Esophagus squamous epithelium (tissue), 5 donors: ENCODE data around the gene KLHL28. TPM values are rescaled to one million over a fixed set of nuclear protein-coding genes. Genes with fewer than 3 reads are reported as not detected.

ENCODE experiments used
- DNase-seq: peaks from one replicate; lab custom pipeline; 2025; lab: John Stamatoyannopoulos, UW
- H3K27ac ChIP-seq, 4 donors: fragments of 200-600 bp; sonication (generic); one replicate each; pipeline ENCODE4 v1.5.1; 2016 to 2019; ENCODE audit warnings: mild to moderate bottlenecking in 1 of 4
- H3K27me3 ChIP-seq, 4 donors: fragments of 200-600 bp; sonication (generic); 1 replicate in 3 of 4; 2 replicates in 1 of 4; pipeline versions ENCODE4 v1.5.1 to v1.6.0; 2017 to 2021; ENCODE audit warnings: antibody characterized with exemption in 1 of 4
- H3K36me3 ChIP-seq, 3 donors: fragments of 200-600 bp; sonication (generic); one replicate each; pipeline ENCODE4 v1.5.1; 2016 to 2019
- H3K4me1 ChIP-seq, 3 donors: fragments of 200-600 bp; sonication (generic); one replicate each; pipeline ENCODE4 v1.5.1; 2017 to 2019
- H3K4me3 ChIP-seq, 4 donors: fragments of 200-600 bp; sonication (generic); 1 replicate in 3 of 4; 2 replicates in 1 of 4; pipeline ENCODE4 v1.5.1; 2016 to 2019; ENCODE audit warnings: mild to moderate bottlenecking in 2 of 4, moderate library complexity in 1 of 4
- H3K9me3 ChIP-seq, 3 donors: fragments of 200-600 bp; sonication (generic); one replicate each; pipeline ENCODE4 v1.5.1; 2016 to 2019
- POLR2A ChIP-seq, 4 donors: fragments of 450-650 bp; IDR thresholded peaks; one replicate each; pipeline ENCODE4 v1.6.1; 2017; ENCODE audit warnings: antibody characterized with exemption in 4 of 4, mild to moderate bottlenecking in 4 of 4, moderate library complexity in 3 of 4
- WGBS, 2 donors: methylation state at CpG; one replicate each; pipeline ENCODE4 v1.1.5; 2018; 5-methylcytosine and 5-hydroxymethylcytosine counted together
- intact Hi-C: fragments of 100-400 bp; cut with DNase I; formaldehyde crosslinking; loops from one replicate; pipeline ENCODE4 v1.15.0; 2022
- total RNA-seq, 4 donors: library from RNA; depleted of rRNA; stranded (reverse); fragments of >200 nt; gene quantifications; one replicate each; pipeline ENCODE4 v1.1.0, GENCODE V29; 2016
- TF ChIP-seq, protein P1 (sequence below), 6 experiments: fragments of 450-650 bp in 4 of 6; fragments of 200-600 bp in 2 of 6; sonication (generic) in 2 of 6; IDR thresholded peaks; one replicate each; pipeline ENCODE4 v1.5.1; 2016 to 2019; ENCODE audit warnings: antibody characterized with exemption in 6 of 6, mild to moderate bottlenecking in 4 of 6, moderate library complexity in 4 of 6
- donor health status: DM: yes; HTN: yes; CAD: no.

KLHL28 gene
- total RNA-seq, 4 donors from 2014 or later = 7.2 to 10.3 (median 8.4) TPM

DNA sequence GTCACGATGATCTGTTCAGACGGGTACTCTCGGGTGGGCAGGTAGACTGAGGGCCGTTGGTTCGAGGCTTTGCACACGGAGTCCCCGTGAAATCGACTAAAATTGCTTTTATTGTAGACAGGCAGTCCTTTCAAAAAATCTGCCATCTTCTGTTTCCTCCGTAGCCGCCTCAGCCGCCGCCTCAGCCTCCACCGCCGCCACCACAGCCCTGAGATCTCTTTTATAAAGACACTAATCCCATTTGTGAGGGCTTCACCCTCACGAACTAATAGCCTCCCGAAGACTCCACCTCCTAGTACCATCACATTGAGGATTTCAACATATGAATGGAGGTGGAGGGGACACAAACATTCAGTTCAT, 74.2 kb downstream of the KLHL28 start:
- DNase-seq = no peak
- Histone ChIP-seq H3K4me1 (no peaks in the 10 kb centered on the region), H3K9me3 (peaks cover 0 to 1% (median 0%) of the 10 kb centered on the region in 3 donors), H3K36me3 (no peaks in the 10 kb centered on the region), H3K27ac (no peak overlapping the region), H3K4me3 (no peak overlapping the region), H3K27me3 (no peaks in the 10 kb centered on the region)
- intact Hi-C loops = no loop called here
- 93 to 95% methylated on average over 16 of the region's 16 CpGs for WGBS, 2 donors
- TF ChIP-seq, protein P1, sequence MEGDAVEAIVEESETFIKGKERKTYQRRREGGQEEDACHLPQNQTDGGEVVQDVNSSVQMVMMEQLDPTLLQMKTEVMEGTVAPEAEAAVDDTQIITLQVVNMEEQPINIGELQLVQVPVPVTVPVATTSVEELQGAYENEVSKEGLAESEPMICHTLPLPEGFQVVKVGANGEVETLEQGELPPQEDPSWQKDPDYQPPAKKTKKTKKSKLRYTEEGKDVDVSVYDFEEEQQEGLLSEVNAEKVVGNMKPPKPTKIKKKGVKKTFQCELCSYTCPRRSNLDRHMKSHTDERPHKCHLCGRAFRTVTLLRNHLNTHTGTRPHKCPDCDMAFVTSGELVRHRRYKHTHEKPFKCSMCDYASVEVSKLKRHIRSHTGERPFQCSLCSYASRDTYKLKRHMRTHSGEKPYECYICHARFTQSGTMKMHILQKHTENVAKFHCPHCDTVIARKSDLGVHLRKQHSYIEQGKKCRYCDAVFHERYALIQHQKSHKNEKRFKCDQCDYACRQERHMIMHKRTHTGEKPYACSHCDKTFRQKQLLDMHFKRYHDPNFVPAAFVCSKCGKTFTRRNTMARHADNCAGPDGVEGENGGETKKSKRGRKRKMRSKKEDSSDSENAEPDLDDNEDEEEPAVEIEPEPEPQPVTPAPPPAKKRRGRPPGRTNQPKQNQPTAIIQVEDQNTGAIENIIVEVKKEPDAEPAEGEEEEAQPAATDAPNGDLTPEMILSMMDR (IDR thresholded peaks at IDR 0.05) = no peak
- TF ChIP-seq POLR2A (IDR thresholded peaks at IDR 0.05) = no peak

DNA sequence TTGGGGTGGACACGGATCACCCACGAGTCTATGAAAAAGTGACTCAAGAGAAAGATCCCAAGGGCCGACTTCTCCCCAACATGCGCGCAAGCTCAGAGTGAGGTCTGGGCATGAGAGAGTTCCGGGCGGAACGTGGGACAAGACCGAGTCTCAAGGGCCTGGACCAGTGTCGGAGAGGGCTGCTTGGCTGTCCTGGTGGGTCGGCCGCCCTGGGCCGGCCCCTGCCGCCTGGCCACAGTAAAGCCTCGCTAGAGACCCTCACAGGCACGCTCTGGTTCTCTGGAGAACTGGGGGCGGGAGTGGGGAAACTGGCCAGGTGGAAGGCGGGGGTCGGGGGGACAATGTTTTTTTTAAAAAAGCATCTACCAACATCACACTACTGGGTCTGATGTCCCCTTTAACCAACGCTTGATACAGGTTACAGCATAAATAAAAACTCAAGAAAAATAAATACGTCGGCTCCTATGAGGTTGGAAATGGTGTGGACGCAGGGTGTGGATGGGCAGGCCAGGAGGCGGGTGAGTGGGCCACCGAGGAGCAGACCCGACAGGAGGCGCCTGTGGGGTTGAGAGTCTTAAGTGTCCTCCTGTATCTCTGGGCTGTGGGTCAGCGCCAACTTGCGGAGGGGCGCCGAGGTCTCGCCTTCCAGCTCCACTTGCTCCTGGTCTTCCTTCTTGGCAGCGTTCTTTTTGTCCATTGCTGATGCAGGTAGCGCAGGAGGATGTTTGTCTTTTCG, 74.7 kb downstream of the KLHL28 start:
- TF ChIP-seq, protein P1 (IDR thresholded peaks at IDR 0.05) = no peak
- TF ChIP-seq POLR2A (IDR thresholded peaks at IDR 0.05) = no peak
- no peaks in the 10 kb centered on the region for H3K36me3 ChIP-seq
- no peaks in the 10 kb centered on the region for H3K27me3 ChIP-seq
- intact Hi-C loops = no loop called here
- no peaks in the 10 kb centered on the region for H3K4me1 ChIP-seq
- H3K9me3 ChIP-seq = peaks cover 0 to 7% (median 0%) of the 10 kb centered on the region in 3 donors
- H3K4me3 ChIP-seq = no peak overlapping the region
- 91 to 95% methylated on average over 16 to 20 of the region's 35 CpGs for WGBS, 2 donors
- no peak for DNase-seq
- H3K27ac ChIP-seq = no peak overlapping the region

DNA sequence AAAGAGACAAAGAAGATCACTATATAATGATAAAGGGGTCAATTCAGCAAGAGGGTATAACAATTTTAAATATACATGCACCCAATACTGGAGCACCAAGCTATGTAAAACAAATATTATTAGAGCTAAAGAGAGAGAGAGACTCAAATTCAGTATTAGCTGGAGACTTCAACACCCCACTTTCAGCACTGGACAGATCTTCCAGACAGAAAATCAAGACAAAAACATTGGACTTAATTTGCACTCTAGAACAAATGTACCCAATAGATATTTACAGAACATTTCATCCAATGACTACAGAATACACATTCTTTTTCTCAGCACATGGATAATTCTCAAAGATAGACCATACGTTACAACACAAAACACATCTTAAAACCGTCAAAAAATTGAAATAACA, 81.0 kb downstream of the KLHL28 start:
- TF ChIP-seq, protein P1 (IDR thresholded peaks at IDR 0.05) = no peak
- TF ChIP-seq POLR2A (IDR thresholded peaks at IDR 0.05) = no peak
- 84 to 89% methylated on average over 2 of the region's 2 CpGs for WGBS, 2 donors
- Histone ChIP-seq H3K4me1 (no peaks in the 10 kb centered on the region), H3K4me3 (no peak overlapping the region), H3K27ac (no peak overlapping the region), H3K27me3 (no peaks in the 10 kb centered on the region), H3K36me3 (no peaks in the 10 kb centered on the region), H3K9me3 (peaks cover 0 to 11% (median 0%) of the 10 kb centered on the region in 3 donors)
- DNase-seq = no peak
- intact Hi-C loops = no loop called here

Other genes starting within 250 kb of the KLHL28 start
- 10 to 100 TPM in 1 of 4 donors, 1 to 10 TPM in 3; 5.8 to 23.7 (median 8.9) TPM for gene TOGARAM1, start 243 bp upstream of the KLHL28 start, total RNA-seq
- gene PRPF39, start 122.2 kb upstream of the KLHL28 start, total RNA-seq = 10 to 100 TPM in 3 of 4 donors, 1 to 10 TPM in 1; 6.9 to 39.9 (median 19.2) TPM
- gene FKBP3, start 172.5 kb upstream of the KLHL28 start, total RNA-seq = 10 to 100 TPM; 28.8 to 44.9 (median 37.9) TPM
- gene FANCM, start 174.0 kb upstream of the KLHL28 start, total RNA-seq = 1 to 10 TPM; 4.4 to 6.8 (median 5.6) TPM